CD4-positive, alpha-beta T cell (primary cell): ENCODE results near the gene IGSF8. TPM values are rescaled to one million over a fixed set of nuclear protein-coding genes. Genes with fewer than 3 reads are reported as not detected.

ENCODE experiments used
- ATAC-seq: fragments of 200-7000 bp; cut with Tn5 transposase; one replicate; pipeline ENCODE4 v1.10.0; 2022; ENCODE audit warnings: mild to moderate bottlenecking; ENCODE audit not compliant: poor library complexity
- CTCF ChIA-PET: fragments of 350-600 bp; sonication (Branson Sonifier 250); formaldehyde crosslinking; loops from one replicate; lab custom pipeline; 2021; ENCODE audit warnings: antibody characterized with exemption, inconsistent platforms; lab: Charles Lee
- POLR2A ChIA-PET: fragments of 350-600 bp; sonication (Branson Sonifier 250); formaldehyde crosslinking; loops from one replicate; lab custom pipeline; 2021; ENCODE audit warnings: antibody characterized with exemption, inconsistent platforms; lab: Charles Lee
- DNase-seq, 14 experiments: peaks; one replicate each; pipeline ENCODE4 v3.0.0-alpha.2; 2013 to 2020; ENCODE audit warnings: mixed read lengths in 2 of 14
- H3K27ac ChIP-seq, 2 donors: one replicate each; pipeline versions ENCODE4 v1.5.1 to v1.7.0; 2013; ENCODE audit warnings: low read length in 2 of 2, low read depth in 1 of 2, mild to moderate bottlenecking in 1 of 2
- H3K27me3 ChIP-seq, 2 experiments: 1 replicate in 1 of 2; 2 replicates in 1 of 2; pipeline versions ENCODE4 v1.6.1 to v1.7.0; 2013; ENCODE audit warnings: low read length in 2 of 2, control low read depth in 1 of 2, mild to moderate bottlenecking in 1 of 2, moderate library complexity in 1 of 2; ENCODE audit not compliant: insufficient read depth in 2 of 2, control insufficient read depth in 1 of 2
- H3K36me3 ChIP-seq: one replicate; pipeline ENCODE4 v1.6.1; 2013; ENCODE audit warnings: low read length, control low read depth; ENCODE audit not compliant: insufficient read depth
- H3K4me1 ChIP-seq: one replicate; pipeline ENCODE4 v1.6.1; 2013; ENCODE audit warnings: low read length, control low read depth; ENCODE audit not compliant: insufficient read depth
- H3K4me3 ChIP-seq: one replicate; pipeline ENCODE4 v1.5.1; 2013; ENCODE audit warnings: mild to moderate bottlenecking, low read length, moderate library complexity
- H3K9me3 ChIP-seq, 2 experiments: 1 replicate in 1 of 2; 2 replicates in 1 of 2; pipeline versions ENCODE4 v1.6.1 to v1.7.0; 2013; ENCODE audit warnings: low read length in 2 of 2, mild to moderate bottlenecking in 2 of 2, control low read depth in 1 of 2, moderate library complexity in 1 of 2; ENCODE audit not compliant: control insufficient read depth in 1 of 2, insufficient read depth in 1 of 2
- H3K27ac Mint-ChIP-seq: one replicate; pipeline ENCODE4 v1.8.0; 2020; ENCODE audit warnings: mixed read lengths
- H3K27me3 Mint-ChIP-seq: one replicate; pipeline ENCODE4 v1.8.0; 2021; ENCODE audit warnings: mixed read lengths
- H3K36me3 Mint-ChIP-seq: one replicate; pipeline ENCODE4 v1.8.0; 2021; ENCODE audit warnings: low read depth, mixed read lengths
- H3K4me1 Mint-ChIP-seq: one replicate; pipeline ENCODE4 v1.8.0; 2021; ENCODE audit warnings: low read depth, mixed read lengths
- H3K4me3 Mint-ChIP-seq: one replicate; pipeline ENCODE4 v1.8.0; 2020; ENCODE audit warnings: mild to moderate bottlenecking, mixed read lengths
- H3K9me3 Mint-ChIP-seq: one replicate; pipeline ENCODE4 v1.8.0; 2020; ENCODE audit warnings: mixed read lengths
- CTCF ChIP-seq: fragments of 200-600 bp; IDR thresholded peaks from one replicate; pipeline ENCODE4 v1.8.0; 2022; ENCODE audit warnings: antibody characterized with exemption, mild to moderate bottlenecking
- intact Hi-C, 2 experiments: fragments of 100-400 bp; cut with DNase I in 1 of 2; cut with micrococcal nuclease in 1 of 2; formaldehyde crosslinking; loops; one replicate each; pipeline versions ENCODE4 v1.15.1 to v1.9.0; 2023 to 2025; cut with DNase I, micrococcal nuclease
- total RNA-seq, 174 experiments: library from RNA in 2 of 174; stranded (reverse) in 2 of 174; gene quantifications; one replicate each; pipeline ENCODE4 v1.2.3 and lab custom pipeline; 2021 to 2026

IGSF8 gene
- total RNA-seq, 2 experiments from 2014 or later = 33.1 to 33.7 TPM

GRCh38 chr1:160129558-160129957, 31.1 kb upstream of the IGSF8 start:
- Mint-ChIP-seq H3K36me3 (no peaks in the 10 kb centered on the region), H3K9me3 (no peaks in the 10 kb centered on the region)

GRCh38 chr1:160129046-160129445, 30.6 kb upstream of the IGSF8 start:
- H3K36me3 ChIP-seq = no peaks in the 10 kb centered on the region
- DNase-seq (no peak), ATAC-seq (no peak)
- no peak overlapping the region for H3K27ac Mint-ChIP-seq
- H3K4me3 Mint-ChIP-seq = no peak overlapping the region
- H3K9me3 Mint-ChIP-seq = no peaks in the 10 kb centered on the region
- H3K4me3 ChIP-seq = no peak overlapping the region
- CTCF ChIA-PET = no interaction called here
- no peak for TF ChIP-seq CTCF
- H3K9me3 ChIP-seq = no peaks in the 10 kb centered on the region
- H3K36me3 Mint-ChIP-seq = no peaks in the 10 kb centered on the region
- POLR2A ChIA-PET = no interaction called here
- no peaks in the 10 kb centered on the region for H3K4me1 Mint-ChIP-seq
- H3K27me3 Mint-ChIP-seq = peaks cover 25% of the 10 kb centered on the region
- H3K27ac ChIP-seq = no peak overlapping the region
- peaks cover 0 to 5% of the 10 kb centered on the region in 2 experiments for H3K27me3 ChIP-seq
- intact Hi-C loops = no loop called here
- no peaks in the 10 kb centered on the region for H3K4me1 ChIP-seq

More at GRCh38 chr1:160129558-160129957, 31.1 kb upstream of the IGSF8 start:
- Mint-ChIP-seq H3K4me3 (no peak overlapping the region), H3K27me3 (peaks cover 25% of the 10 kb centered on the region), H3K4me1 (no peaks in the 10 kb centered on the region), H3K27ac (no peak overlapping the region)
- ChIA-PET CTCF (no interaction called here), POLR2A (no interaction called here)
- H3K4me3 ChIP-seq = no peak overlapping the region
- peaks cover 0 to 5% of the 10 kb centered on the region in 2 experiments for H3K27me3 ChIP-seq
- no peak for TF ChIP-seq CTCF
- ATAC-seq (no peak), DNase-seq (no peak)
- no peaks in the 10 kb centered on the region for H3K9me3 ChIP-seq
- no peaks in the 10 kb centered on the region for H3K4me1 ChIP-seq
- no peak overlapping the region for H3K27ac ChIP-seq
- no peaks in the 10 kb centered on the region for H3K36me3 ChIP-seq
- intact Hi-C loops = no loop called here

GRCh38 chr1:160128636-160129035, 30.2 kb upstream of the IGSF8 start:
- DNase-seq (no peak), ATAC-seq (no peak)
- H3K4me1 ChIP-seq = no peaks in the 10 kb centered on the region
- ChIA-PET CTCF (no interaction called here), POLR2A (no interaction called here)
- TF ChIP-seq CTCF = no peak
- Mint-ChIP-seq H3K4me3 (no peak overlapping the region), H3K4me1 (no peaks in the 10 kb centered on the region), H3K27ac (no peak overlapping the region), H3K9me3 (no peaks in the 10 kb centered on the region), H3K36me3 (no peaks in the 10 kb centered on the region), H3K27me3 (peaks cover 25% of the 10 kb centered on the region)
- H3K9me3 ChIP-seq = no peaks in the 10 kb centered on the region
- peaks cover 0 to 5% of the 10 kb centered on the region in 2 experiments for H3K27me3 ChIP-seq
- no peak overlapping the region for H3K27ac ChIP-seq
- H3K36me3 ChIP-seq = no peaks in the 10 kb centered on the region
- H3K4me3 ChIP-seq = no peak overlapping the region
- intact Hi-C loops = no loop called here
